PC-3 (cell line): ENCODE data around the gene SH3BP5L. TPM values are rescaled to one million over a fixed set of nuclear protein-coding genes. Genes with fewer than 3 reads are reported as not detected.

Source experiments
- ATAC-seq: fragments of 200-7000 bp; cut with Tn5 transposase; 2 replicates; pipeline ENCODE4 v1.9.1; 2020; ENCODE audit warnings: mild to moderate bottlenecking, moderate library complexity
- BruUV-seq: library from RNA; stranded (reverse); fragments of 400-500 nt; replicated peaks from 2 replicates; lab custom pipeline; 2021; lab: Mats Ljungman, UMichigan
- CTCF ChIA-PET: fragments of 300-600 bp; sonication (Branson Sonifier 250); formaldehyde crosslinking; loops from one replicate; lab custom pipeline; 2022; ENCODE audit warnings: antibody characterized with exemption; lab: Charles Lee
- POLR2A ChIA-PET: fragments of 300-600 bp; sonication (Branson Sonifier 250); formaldehyde crosslinking; loops from one replicate; lab custom pipeline; 2022; ENCODE audit warnings: antibody characterized with exemption; ENCODE audit not compliant: unreplicated experiment; lab: Charles Lee
- DNase-seq: peaks from one replicate; pipeline ENCODE4 v3.0.0-alpha.2; 2015
- H2AFZ ChIP-seq: fragments of 300-600 bp; sonication (generic); 2 replicates; pipeline ENCODE4 v1.6.0; 2016; ENCODE audit warnings: antibody characterized with exemption, low read length
- H3F3A ChIP-seq: fragments of 300-600 bp; sonication (generic); one replicate; pipeline ENCODE4 v1.6.0; 2017; ENCODE audit warnings: antibody characterized with exemption, low read length, control low read depth, mild to moderate bottlenecking; ENCODE audit not compliant: unreplicated experiment
- H3K27ac ChIP-seq: fragments of 300-600 bp; sonication (generic); 2 replicates; pipeline ENCODE4 v1.5.1; 2016; ENCODE audit warnings: mild to moderate bottlenecking, low read length
- H3K27me3 ChIP-seq: fragments of 300-600 bp; sonication (generic); 2 replicates; pipeline ENCODE4 v1.6.1; 2016; ENCODE audit warnings: low read length, mixed read lengths
- H3K36me3 ChIP-seq: fragments of 300-600 bp; sonication (generic); 2 replicates; pipeline ENCODE4 v1.6.1; 2016; ENCODE audit warnings: low read depth, mixed run types, low read length, mixed read lengths
- H3K4me1 ChIP-seq: fragments of 300-600 bp; sonication (generic); 2 replicates; pipeline ENCODE4 v1.5.1; 2016; ENCODE audit warnings: low read length; ENCODE audit not compliant: insufficient read depth
- H3K4me2 ChIP-seq: fragments of 300-600 bp; sonication (generic); 2 replicates; pipeline ENCODE4 v1.6.0; 2016; ENCODE audit warnings: low read length
- H3K4me3 ChIP-seq: fragments of 300-600 bp; sonication (generic); 2 replicates; pipeline ENCODE4 v1.5.1; 2016; ENCODE audit warnings: mild to moderate bottlenecking, low read length, mixed read lengths
- H3K79me2 ChIP-seq: fragments of 300-600 bp; sonication (generic); 2 replicates; pipeline ENCODE4 v1.6.1; 2017; ENCODE audit warnings: low read length, mixed read lengths
- H3K9ac ChIP-seq: fragments of 300-600 bp; sonication (generic); 2 replicates; pipeline ENCODE4 v1.6.0; 2016; ENCODE audit warnings: mild to moderate bottlenecking, low read length
- H3K9me2 ChIP-seq: fragments of 300-600 bp; sonication (generic); replicated peaks from 2 replicates; pipeline ENCODE4 v1.6.1; 2016; ENCODE audit warnings: mixed run types, low read length, mixed read lengths
- H3K9me3 ChIP-seq: fragments of 300-600 bp; sonication (generic); 2 replicates; pipeline ENCODE4 v1.6.1; 2016; ENCODE audit warnings: low read length, mixed read lengths
- H4K20me1 ChIP-seq: fragments of 300-600 bp; sonication (generic); 2 replicates; pipeline ENCODE4 v1.6.1; 2016; ENCODE audit warnings: low read length, mixed read lengths
- CTCF ChIP-seq: fragments of 300-600 bp; sonication (generic); conservative IDR thresholded peaks from 2 replicates; pipeline ENCODE4 v1.5.1; 2017; ENCODE audit warnings: antibody characterized with exemption, low read depth, mild to moderate bottlenecking, low read length
- EZH2 ChIP-seq: fragments of 300-600 bp; sonication (generic); IDR thresholded peaks from one replicate; pipeline ENCODE4 v1.6.1; 2017; ENCODE audit warnings: antibody characterized with exemption, mild to moderate bottlenecking, low read length; ENCODE audit not compliant: unreplicated experiment
- EZH2phosphoT487 ChIP-seq: fragments of 300-600 bp; sonication (generic); IDR thresholded peaks from 2 replicates; pipeline ENCODE4 v1.6.1; 2018; ENCODE audit warnings: mild to moderate bottlenecking, antibody characterized with exemption, low read length, borderline replicate concordance
- intact Hi-C: fragments of 100-400 bp; cut with micrococcal nuclease; formaldehyde crosslinking; loops from 2 replicates; pipeline ENCODE4 v1.9.0; 2023
- total RNA-seq: library from RNA; depleted of rRNA; stranded (reverse); fragments of >200 nt; gene quantifications from 2 replicates; pipeline ENCODE4 v1.2.3, GENCODE V29; 2014

The SH3BP5L gene
- total RNA-seq, 1 experiment from 2014 or later: 63.5 TPM

DNA sequence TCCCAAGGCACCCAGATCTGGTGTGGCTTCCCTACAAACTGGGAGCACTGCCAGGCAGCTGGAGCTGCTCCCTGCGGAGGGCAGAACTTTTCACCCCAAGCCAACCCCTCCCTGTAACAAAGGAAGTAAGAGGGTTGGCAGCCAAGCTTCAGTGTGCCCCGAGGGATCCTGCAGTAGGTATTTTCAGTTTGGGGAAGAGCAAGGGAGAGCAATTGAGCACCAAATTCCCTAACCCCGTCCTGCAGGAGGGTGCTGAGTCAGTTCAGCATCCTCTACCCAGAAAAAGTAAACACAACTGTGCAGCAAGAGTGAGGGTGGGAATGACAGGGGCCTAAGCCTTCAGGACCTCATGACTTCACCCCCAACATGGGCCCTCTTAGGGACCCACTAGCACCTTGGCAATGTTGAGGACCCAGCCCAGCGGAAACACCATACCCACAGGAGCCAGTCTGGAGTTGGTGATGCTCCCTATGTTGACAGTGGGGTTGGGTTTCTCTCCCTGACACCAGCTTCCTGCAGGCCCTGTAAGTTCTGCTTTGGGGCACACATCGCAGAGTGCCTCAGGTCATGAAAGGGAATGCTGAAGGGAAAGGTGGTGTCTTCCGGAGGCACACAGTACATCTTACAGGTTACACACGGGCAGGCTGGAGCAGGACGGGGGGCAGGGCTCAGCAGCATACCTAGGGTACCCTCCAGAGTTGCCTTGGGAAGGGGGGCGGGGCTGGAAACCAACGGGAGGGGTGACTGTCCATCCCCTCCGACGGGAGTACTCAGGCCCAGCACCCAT is 14.8 kb downstream of the SH3BP5L start:
- ChIA-PET POLR2A (no interaction called here), CTCF (interaction anchor here (1.3 kb wide), 1 partner anchor 107 kb away, joined by 4 read pairs; no protein-coding TSS in a partner anchor)
- Histone ChIP-seq H3K4me2 (peak overlapping the region; percentile 38), H3K9me3 (no peaks in the 10 kb centered on the region), H3K9ac (no peak overlapping the region), H3K79me2 (no peaks in the 10 kb centered on the region; the same call in 1 of the 2 replicates), H3K9me2 (no peaks in the 10 kb centered on the region), H3K4me3 (no peak overlapping the region), H3F3A (no peaks in the 10 kb centered on the region), H3K27ac (peak overlapping the region; percentile 16), H3K36me3 (peaks cover 42% of the 10 kb centered on the region), H2AFZ (no peak overlapping the region), H4K20me1 (no peaks in the 10 kb centered on the region), H3K27me3 (no peaks in the 10 kb centered on the region), H3K4me1 (peaks cover 22% of the 10 kb centered on the region)
- intact Hi-C loops: loop anchor here (1.0 kb wide), 1 partner anchor 12 kb away; no protein-coding TSS in a partner anchor
- BruUV-seq: TSS peak; percentile 7
- TF ChIP-seq CTCF (no peak), EZH2 (no peak), EZH2phosphoT487 (no peak)
- peak; percentile 89 for DNase-seq
- ATAC-seq: peak; percentile 62

- Histone ChIP-seq H3K27ac (peak overlapping the region; percentile 16), H3K36me3 (peaks cover 35% of the 10 kb centered on the region), H3K4me1 (peaks cover 22% of the 10 kb centered on the region), H2AFZ (no peak overlapping the region), H3K9me3 (no peaks in the 10 kb centered on the region), H3K27me3 (no peaks in the 10 kb centered on the region), H3K9ac (no peak overlapping the region), H3K4me3 (no peak overlapping the region), H4K20me1 (no peaks in the 10 kb centered on the region), H3K4me2 (peak overlapping the region; percentile 38), H3K9me2 (no peaks in the 10 kb centered on the region), H3K79me2 (no peaks in the 10 kb centered on the region), H3F3A (no peaks in the 10 kb centered on the region)
- no peak for ATAC-seq
- no TSS peak for BruUV-seq
- TF ChIP-seq EZH2phosphoT487 (no peak), CTCF (no peak), EZH2 (no peak)
- intact Hi-C loops: no loop called here
- ChIA-PET CTCF (interaction anchor here (0.6 kb wide), 1 partner anchor 23 kb away, joined by 3 read pairs; no protein-coding TSS in a partner anchor), POLR2A (no interaction called here)
- DNase-seq: no peak
These were observed 15.6 kb downstream of the SH3BP5L start for GRCh38 chr1:248810000-248810726.
